Coronary artery (tissue), 2 donors: ENCODE measurements around the gene IGF1.
A peak's percentile ranks its signal among the peaks of the same experiment; 100 is the strongest.
"Not testable (repeated sequence)": the region's sequence is repeated elsewhere in the genome, so short reads cannot be mapped to it uniquely, and the experiment has no call there.

Source experiments
- DNase-seq: peaks from one replicate; pipeline ENCODE4 v3.0.0-alpha.2; 2017; ENCODE audit warnings: low spot score
- H3K27ac ChIP-seq, 2 donors: fragments of 200-600 bp; sonication (generic); one replicate each; pipeline ENCODE4 v1.5.1; 2016 to 2019
- H3K4me3 ChIP-seq: fragments of 200-600 bp; sonication (generic); 2 replicates; pipeline ENCODE4 v1.5.1; 2016; ENCODE audit warnings: mild to moderate bottlenecking, moderate library complexity
- TF ChIP-seq, protein P1 (sequence below): fragments of 200-600 bp; sonication (generic); IDR thresholded peaks from one replicate; pipeline ENCODE4 v1.5.1; 2019; ENCODE audit warnings: antibody characterized with exemption

Gene IGF1

GRCh38 chr12:102454808-102455760, 25.3 kb downstream of the IGF1 start:
- no peak for DNase-seq
- TF ChIP-seq, protein P1, sequence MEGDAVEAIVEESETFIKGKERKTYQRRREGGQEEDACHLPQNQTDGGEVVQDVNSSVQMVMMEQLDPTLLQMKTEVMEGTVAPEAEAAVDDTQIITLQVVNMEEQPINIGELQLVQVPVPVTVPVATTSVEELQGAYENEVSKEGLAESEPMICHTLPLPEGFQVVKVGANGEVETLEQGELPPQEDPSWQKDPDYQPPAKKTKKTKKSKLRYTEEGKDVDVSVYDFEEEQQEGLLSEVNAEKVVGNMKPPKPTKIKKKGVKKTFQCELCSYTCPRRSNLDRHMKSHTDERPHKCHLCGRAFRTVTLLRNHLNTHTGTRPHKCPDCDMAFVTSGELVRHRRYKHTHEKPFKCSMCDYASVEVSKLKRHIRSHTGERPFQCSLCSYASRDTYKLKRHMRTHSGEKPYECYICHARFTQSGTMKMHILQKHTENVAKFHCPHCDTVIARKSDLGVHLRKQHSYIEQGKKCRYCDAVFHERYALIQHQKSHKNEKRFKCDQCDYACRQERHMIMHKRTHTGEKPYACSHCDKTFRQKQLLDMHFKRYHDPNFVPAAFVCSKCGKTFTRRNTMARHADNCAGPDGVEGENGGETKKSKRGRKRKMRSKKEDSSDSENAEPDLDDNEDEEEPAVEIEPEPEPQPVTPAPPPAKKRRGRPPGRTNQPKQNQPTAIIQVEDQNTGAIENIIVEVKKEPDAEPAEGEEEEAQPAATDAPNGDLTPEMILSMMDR = no peak
- Histone ChIP-seq H3K27ac (peak overlapping the region in 1 of 2 donors; percentile 73), H3K4me3 (no peak overlapping the region)

GRCh38 chr12:102454330-102454729, 26.0 kb downstream of the IGF1 start:
- Histone ChIP-seq H3K27ac (peak overlapping the region in 1 of 2 donors; percentile 73), H3K4me3 (no peak overlapping the region)
- DNase-seq = no peak
- TF ChIP-seq, protein P1 = no peak

- TF ChIP-seq, protein P1 = no peak
- H3K27ac ChIP-seq = no peak overlapping the region
- H3K4me3 ChIP-seq = no peak overlapping the region
- DNase-seq = no peak
Measured at GRCh38 chr12:102452605-102453004, 27.8 kb downstream of the IGF1 start.

- H3K4me3 ChIP-seq, DNase-seq, H3K27ac ChIP-seq: not testable (repeated sequence)
Measured at GRCh38 chr12:102449018-102449417, 31.3 kb downstream of the IGF1 start.

GRCh38 chr12:102447426-102447825, 32.9 kb downstream of the IGF1 start:
- not testable (repeated sequence) for H3K27ac ChIP-seq, DNase-seq, H3K4me3 ChIP-seq

GRCh38 chr12:102444707-102445106, 35.7 kb downstream of the IGF1 start:
- no peak for DNase-seq
- no peak overlapping the region for H3K4me3 ChIP-seq
- TF ChIP-seq, protein P1 = no peak
- H3K27ac ChIP-seq = no peak overlapping the region

- Histone ChIP-seq H3K27ac (no peak overlapping the region), H3K4me3 (no peak overlapping the region)
- TF ChIP-seq, protein P1 = no peak
- no peak for DNase-seq
Measured at GRCh38 chr12:102444093-102444492, 36.3 kb downstream of the IGF1 start.

DNA sequence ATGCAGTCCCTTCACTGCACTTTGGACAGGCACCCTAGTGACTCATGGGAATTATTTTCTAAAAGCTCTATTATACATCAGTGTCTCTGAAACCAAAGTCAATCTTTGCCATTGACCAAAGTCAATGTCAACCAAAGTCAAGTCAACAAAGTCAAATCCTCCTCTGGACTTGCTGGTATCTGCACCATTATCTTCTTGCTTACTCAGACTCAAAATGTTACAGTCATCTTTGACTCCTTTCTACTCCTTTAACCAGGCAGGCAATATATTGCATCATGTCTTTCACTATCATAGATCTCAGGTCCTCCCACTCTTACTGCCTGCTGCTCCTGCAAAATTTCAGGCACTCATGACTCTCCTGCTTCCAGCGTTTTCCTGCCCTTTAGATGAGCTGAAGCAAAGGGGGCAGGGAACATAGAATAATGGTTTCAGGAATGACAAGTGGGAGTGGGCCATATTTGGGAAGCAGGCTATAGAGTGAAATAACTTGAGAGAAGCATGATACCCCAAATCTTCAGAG, 39.2 kb downstream of the IGF1 start:
- TF ChIP-seq, protein P1 = no peak
- no peak for DNase-seq
- no peak overlapping the region for H3K4me3 ChIP-seq
- no peak overlapping the region for H3K27ac ChIP-seq
